SK-N-SH (cell line): Measurements from ENCODE around the gene REEP1. TPM values are rescaled to one million over a fixed set of nuclear protein-coding genes. Genes with fewer than 3 reads are reported as not detected.

ENCODE experiments used
- CTCF ChIA-PET: fragments of 300-600, 350-600 bp; formaldehyde crosslinking; extraction: SDS; loops from one replicate; lab custom pipeline; 2021; lab: Yijun Ruan, JAX
- POLR2A ChIA-PET: fragments of 350-600 bp; sonication (Branson Sonifier 250); formaldehyde crosslinking; extraction: SDS; loops from one replicate; lab custom pipeline; 2020; ENCODE audit warnings: antibody characterized with exemption, inconsistent platforms; lab: Yijun Ruan, JAX
- DNase-seq: peaks from one replicate; pipeline ENCODE4 v3.0.0; 2012
- H2AFZ ChIP-seq: fragments of 200-600 bp; sonication (generic); 2 replicates; pipeline ENCODE4 v1.8.1; 2016; ENCODE audit warnings: antibody characterized with exemption, mild to moderate bottlenecking, low read depth
- H3F3A ChIP-seq: fragments of 200-600 bp; sonication (generic); replicated peaks from 2 replicates; pipeline ENCODE3; 2016; ENCODE audit warnings: antibody characterized with exemption, mild to moderate bottlenecking; ENCODE audit not compliant: insufficient read depth
- H3K27ac ChIP-seq, 2 experiments: fragments of 200-500 bp in 1 of 2; fragments of 200-600 bp in 1 of 2; sonication (Bioruptor generic) in 1 of 2; sonication (generic), shearing (Covaris generic) in 1 of 2; 2 replicates each; pipeline versions ENCODE4 v1.5.1 to v1.6.1; 2014 to 2016; ENCODE audit warnings: low read depth in 2 of 2, inconsistent platforms in 1 of 2, low read length in 1 of 2, mild to moderate bottlenecking in 1 of 2, mixed read lengths in 1 of 2
- H3K27me3 ChIP-seq: fragments of 200-600 bp; sonication (generic), shearing (Covaris generic); 2 replicates; pipeline ENCODE4 v1.6.1; 2016; ENCODE audit warnings: mixed run types; ENCODE audit not compliant: insufficient read depth
- H3K36me3 ChIP-seq, 2 experiments: fragments of 200-500 bp in 1 of 2; fragments of 200-600 bp in 1 of 2; sonication (Bioruptor generic) in 1 of 2; sonication (generic) in 1 of 2; replicated peaks in 1 of 2; 2 replicates each; pipeline versions ENCODE3 to v1.5.1; 2014 to 2016; ENCODE audit warnings: low read length in 1 of 2, mild to moderate bottlenecking in 1 of 2; ENCODE audit not compliant: insufficient read depth in 2 of 2, control insufficient read depth in 1 of 2
- H3K4me1 ChIP-seq, 2 experiments: fragments of 200-500 bp in 1 of 2; fragments of 200-600 bp in 1 of 2; sonication (Bioruptor generic) in 1 of 2; sonication (generic), shearing (Covaris generic) in 1 of 2; 2 replicates each; pipeline versions ENCODE4 v1.5.1 to v1.6.1; 2014 to 2016; ENCODE audit warnings: low read depth in 1 of 2, low read length in 1 of 2, mixed run types in 1 of 2; ENCODE audit not compliant: insufficient read depth in 2 of 2, control insufficient read depth in 1 of 2
- H3K4me2 ChIP-seq: fragments of 200-600 bp; sonication (generic), shearing (Covaris generic); 2 replicates; pipeline ENCODE4 v1.6.1; 2017; ENCODE audit warnings: mixed run types
- H3K4me3 ChIP-seq, 2 experiments: fragments of 200-500 bp in 1 of 2; fragments of 200-600 bp in 1 of 2; sonication (Bioruptor generic) in 1 of 2; sonication (generic), shearing (Covaris generic) in 1 of 2; 2 replicates each; pipeline versions ENCODE4 v1.5.1 to v1.8.1; 2014 to 2016; ENCODE audit warnings: low read depth in 2 of 2, inconsistent platforms in 1 of 2, low read length in 1 of 2, mild to moderate bottlenecking in 1 of 2, mixed read lengths in 1 of 2, moderate library complexity in 1 of 2
- H3K79me2 ChIP-seq: fragments of 200-600 bp; sonication (generic); 2 replicates; pipeline ENCODE4 v1.8.1; 2017; ENCODE audit warnings: mild to moderate bottlenecking; ENCODE audit not compliant: insufficient read depth
- H3K9ac ChIP-seq: fragments of 200-600 bp; sonication (generic); 2 replicates; pipeline ENCODE4 v1.6.1; 2017; ENCODE audit warnings: mixed run types
- H3K9me2 ChIP-seq: fragments of 200-600 bp; sonication (generic); 2 replicates; pipeline ENCODE4 v1.6.1; 2017; ENCODE audit warnings: mixed run types
- H3K9me3 ChIP-seq: fragments of 200-600 bp; sonication (generic); 2 replicates; pipeline ENCODE4 v1.6.1; 2017; ENCODE audit warnings: mixed run types, mild to moderate bottlenecking, moderate library complexity
- H4K20me1 ChIP-seq: fragments of 200-600 bp; sonication (generic); 2 replicates; pipeline ENCODE4 v1.6.1; 2017; ENCODE audit warnings: mild to moderate bottlenecking, mixed run types; ENCODE audit not compliant: insufficient read depth
- EP300 ChIP-seq, 2 experiments: IDR thresholded peaks; 2 replicates each; pipeline versions ENCODE4 v1.4.0 to v1.6.1; 2012; ENCODE audit warnings: borderline replicate concordance in 1 of 2, low read depth in 1 of 2, low read length in 1 of 2
- EZH2phosphoT487 ChIP-seq: fragments of 200-600 bp; sonication (generic); IDR thresholded peaks from 2 replicates; pipeline ENCODE4 v1.6.1; 2017; ENCODE audit warnings: low read depth, mixed run types, mild to moderate bottlenecking, antibody characterized with exemption, moderate library complexity, borderline replicate concordance
- FOXM1 ChIP-seq: IDR thresholded peaks from 2 replicates; pipeline ENCODE4 v1.4.0; 2012; ENCODE audit warnings: low read depth, mild to moderate bottlenecking
- GABPA ChIP-seq: IDR thresholded peaks from 2 replicates; pipeline ENCODE4 v1.4.0; 2012; ENCODE audit warnings: low read depth, mild to moderate bottlenecking
- GATA2 ChIP-seq: sonication (generic); formaldehyde crosslinking; IDR thresholded peaks from 2 replicates; pipeline ENCODE4 v1.5.0; 2020; ENCODE audit warnings: mild to moderate bottlenecking, missing genetic modification reagents
- RAD21 ChIP-seq: IDR thresholded peaks from 2 replicates; pipeline ENCODE4 v1.6.1; 2012; ENCODE audit warnings: mild to moderate bottlenecking, low read length
- RFX5 ChIP-seq: IDR thresholded peaks from 2 replicates; pipeline ENCODE4 v1.6.1; 2012; ENCODE audit warnings: mild to moderate bottlenecking, improper control_type of control experiment, low read length
- RXRA ChIP-seq: IDR thresholded peaks from 2 replicates; pipeline ENCODE4 v1.4.0; 2012; ENCODE audit warnings: low read depth, mild to moderate bottlenecking, borderline replicate concordance
- SIN3A ChIP-seq: IDR thresholded peaks from 2 replicates; pipeline ENCODE4 v1.6.1; 2012; ENCODE audit warnings: low read depth, mild to moderate bottlenecking, low read length, moderate library complexity, borderline replicate concordance
- SMC3 ChIP-seq: IDR thresholded peaks from 2 replicates; pipeline ENCODE4 v1.6.1; 2012; ENCODE audit warnings: low read depth, low read length, improper control_type of control experiment
- TEAD4 ChIP-seq: IDR thresholded peaks from 2 replicates; pipeline ENCODE4 v1.4.0; 2012; ENCODE audit warnings: mild to moderate bottlenecking, borderline replicate concordance; ENCODE audit not compliant: insufficient read depth
- YY1 ChIP-seq: IDR thresholded peaks from 2 replicates; pipeline ENCODE4 v1.4.0; 2012; ENCODE audit warnings: low read depth, mild to moderate bottlenecking
- WGBS: methylation state at CpG from one replicate; pipeline ENCODE4 v1.1.6; 2017; ENCODE audit warnings: low lambda C conversion rate; 5-methylcytosine and 5-hydroxymethylcytosine counted together
- polyA plus RNA-seq, 3 experiments: library from polyadenylated mRNA; depleted of rRNA; stranded (reverse); fragments of >200 nt; gene quantifications; 2 replicates each; pipeline ENCODE4 v1.2.3, GENCODE V29; 2012
- TF ChIP-seq, protein P1 (sequence below): fragments of 150-350 bp; IDR thresholded peaks from 2 replicates; pipeline ENCODE4 v1.6.1; 2016; ENCODE audit warnings: mild to moderate bottlenecking, low read depth, low read length
- TF ChIP-seq, protein P2 (sequence below): fragments of 150-350 bp; IDR thresholded peaks from 2 replicates; pipeline ENCODE4 v1.6.1; 2017; ENCODE audit warnings: antibody characterized with exemption, low read length, low read depth, borderline replicate concordance
- TF ChIP-seq, protein P3 (sequence below): IDR thresholded peaks from 2 replicates; pipeline ENCODE4 v1.4.0; 2012; ENCODE audit warnings: low read depth, borderline replicate concordance
- TF ChIP-seq, protein P4 (sequence below): IDR thresholded peaks from 2 replicates; pipeline ENCODE4 v1.4.0; 2012; ENCODE audit warnings: low read depth
- TF ChIP-seq, protein P5 (sequence below): IDR thresholded peaks from 2 replicates; pipeline ENCODE4 v1.6.1; 2012; ENCODE audit warnings: mild to moderate bottlenecking, low read depth, low read length, moderate library complexity

REEP1 gene
- polyA plus RNA-seq, 1 of the 3 experiments (the other 2 are of a cell fraction): 0.13 TPM

DNA sequence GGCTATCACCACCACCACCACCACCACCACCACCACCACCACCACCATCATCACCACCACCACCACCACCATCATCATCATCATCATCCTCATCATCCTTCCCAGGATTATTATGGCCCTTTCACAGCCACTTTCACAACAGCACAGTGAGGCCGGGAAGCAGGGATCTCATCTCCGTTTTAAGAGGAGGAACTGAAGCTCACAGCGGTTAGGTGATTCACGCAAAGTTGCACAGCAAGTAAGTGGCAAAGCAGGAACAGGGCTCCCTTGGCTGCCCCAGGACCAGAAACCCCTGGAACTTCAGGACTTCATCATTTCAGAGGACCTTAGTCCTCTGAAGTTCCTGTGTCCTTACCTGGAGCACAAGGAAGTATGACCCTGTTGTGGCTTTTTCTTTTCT, 111.4 kb downstream of the REEP1 start:
- no peak overlapping the region for H3K27ac ChIP-seq
- H3K9ac ChIP-seq: no peak overlapping the region
- ChIA-PET CTCF (interaction anchor here (6.4 kb wide), 1 partner anchor 143 kb away, joined by 150 read pairs; no protein-coding TSS in a partner anchor), POLR2A (no interaction called here)
- no peaks in the 10 kb centered on the region for H3K36me3 ChIP-seq
- DNase-seq: no peak
- H3K27me3 ChIP-seq: no peaks in the 10 kb centered on the region
- TF ChIP-seq TEAD4 (no peak), RAD21 (no peak), SMC3 (no peak), FOXM1 (no peak), YY1 (no peak), EZH2phosphoT487 (no peak), GABPA (no peak)
- TF ChIP-seq, protein P1, sequence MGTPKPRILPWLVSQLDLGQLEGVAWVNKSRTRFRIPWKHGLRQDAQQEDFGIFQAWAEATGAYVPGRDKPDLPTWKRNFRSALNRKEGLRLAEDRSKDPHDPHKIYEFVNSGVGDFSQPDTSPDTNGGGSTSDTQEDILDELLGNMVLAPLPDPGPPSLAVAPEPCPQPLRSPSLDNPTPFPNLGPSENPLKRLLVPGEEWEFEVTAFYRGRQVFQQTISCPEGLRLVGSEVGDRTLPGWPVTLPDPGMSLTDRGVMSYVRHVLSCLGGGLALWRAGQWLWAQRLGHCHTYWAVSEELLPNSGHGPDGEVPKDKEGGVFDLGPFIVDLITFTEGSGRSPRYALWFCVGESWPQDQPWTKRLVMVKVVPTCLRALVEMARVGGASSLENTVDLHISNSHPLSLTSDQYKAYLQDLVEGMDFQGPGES: no peak
- TF ChIP-seq, protein P2, sequence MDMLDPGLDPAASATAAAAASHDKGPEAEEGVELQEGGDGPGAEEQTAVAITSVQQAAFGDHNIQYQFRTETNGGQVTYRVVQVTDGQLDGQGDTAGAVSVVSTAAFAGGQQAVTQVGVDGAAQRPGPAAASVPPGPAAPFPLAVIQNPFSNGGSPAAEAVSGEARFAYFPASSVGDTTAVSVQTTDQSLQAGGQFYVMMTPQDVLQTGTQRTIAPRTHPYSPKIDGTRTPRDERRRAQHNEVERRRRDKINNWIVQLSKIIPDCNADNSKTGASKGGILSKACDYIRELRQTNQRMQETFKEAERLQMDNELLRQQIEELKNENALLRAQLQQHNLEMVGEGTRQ: no peak
- no peaks in the 10 kb centered on the region for H3K9me3 ChIP-seq
- H3K4me2 ChIP-seq: no peak overlapping the region
- H3K79me2 ChIP-seq: no peaks in the 10 kb centered on the region
- H3F3A ChIP-seq: no peaks in the 10 kb centered on the region
- WGBS: 85% methylated on average over 4 of the region's 4 CpGs
- H2AFZ ChIP-seq: no peak overlapping the region
- H3K9me2 ChIP-seq: no peaks in the 10 kb centered on the region
- no peaks in the 10 kb centered on the region for H4K20me1 ChIP-seq
- H3K4me3 ChIP-seq: no peak overlapping the region
- H3K4me1 ChIP-seq: peaks cover 6 to 27% of the 10 kb centered on the region in 2 experiments; a peak in 2 of 4 replicates

DNA sequence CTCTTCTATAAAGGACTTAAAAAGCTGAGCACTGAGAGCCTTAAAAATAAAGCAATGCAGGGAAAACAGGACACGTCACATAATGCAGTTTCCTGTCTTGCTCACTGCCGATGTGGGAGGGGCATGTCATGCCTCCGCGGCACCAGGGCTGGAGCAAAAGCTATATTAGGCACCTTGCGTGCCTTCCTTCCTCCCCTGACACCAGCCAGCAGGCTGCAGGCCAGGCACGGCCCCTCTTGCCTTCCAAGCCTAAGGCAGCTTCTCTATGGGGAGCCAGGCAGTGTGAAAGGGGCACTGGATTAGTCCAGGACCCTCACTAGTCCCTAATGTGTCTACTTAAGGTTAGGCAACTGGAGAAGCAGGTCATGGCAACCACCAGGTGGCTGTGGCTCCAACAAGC, 111.8 kb downstream of the REEP1 start:
- Histone ChIP-seq H3K4me1 (peaks cover 6 to 27% of the 10 kb centered on the region in 2 experiments; a peak in 2 of 4 replicates), H3K27ac (no peak overlapping the region), H4K20me1 (no peaks in the 10 kb centered on the region), H3K4me3 (no peak overlapping the region), H3K36me3 (no peaks in the 10 kb centered on the region), H3K4me2 (no peak overlapping the region), H3K9me2 (no peaks in the 10 kb centered on the region), H3F3A (no peaks in the 10 kb centered on the region), H3K9ac (no peak overlapping the region), H3K27me3 (no peaks in the 10 kb centered on the region), H2AFZ (no peak overlapping the region), H3K9me3 (no peaks in the 10 kb centered on the region), H3K79me2 (no peaks in the 10 kb centered on the region)
- TF ChIP-seq EP300 (IDR thresholded peaks at IDR 0.05; ENCODE audit: borderline replicate concordance in 1 of 2, low read depth in 1 of 2, low read length in 1 of 2): no peak
- TF ChIP-seq, protein P3, sequence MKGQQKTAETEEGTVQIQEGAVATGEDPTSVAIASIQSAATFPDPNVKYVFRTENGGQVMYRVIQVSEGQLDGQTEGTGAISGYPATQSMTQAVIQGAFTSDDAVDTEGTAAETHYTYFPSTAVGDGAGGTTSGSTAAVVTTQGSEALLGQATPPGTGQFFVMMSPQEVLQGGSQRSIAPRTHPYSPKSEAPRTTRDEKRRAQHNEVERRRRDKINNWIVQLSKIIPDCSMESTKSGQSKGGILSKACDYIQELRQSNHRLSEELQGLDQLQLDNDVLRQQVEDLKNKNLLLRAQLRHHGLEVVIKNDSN: no peak
- no peak for TF ChIP-seq TEAD4
- TF ChIP-seq, protein P4, sequence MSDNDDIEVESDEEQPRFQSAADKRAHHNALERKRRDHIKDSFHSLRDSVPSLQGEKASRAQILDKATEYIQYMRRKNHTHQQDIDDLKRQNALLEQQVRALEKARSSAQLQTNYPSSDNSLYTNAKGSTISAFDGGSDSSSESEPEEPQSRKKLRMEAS: no peak
- no peak for TF ChIP-seq GATA2 (CRISPR knock-in tag)
- TF ChIP-seq, protein P5, sequence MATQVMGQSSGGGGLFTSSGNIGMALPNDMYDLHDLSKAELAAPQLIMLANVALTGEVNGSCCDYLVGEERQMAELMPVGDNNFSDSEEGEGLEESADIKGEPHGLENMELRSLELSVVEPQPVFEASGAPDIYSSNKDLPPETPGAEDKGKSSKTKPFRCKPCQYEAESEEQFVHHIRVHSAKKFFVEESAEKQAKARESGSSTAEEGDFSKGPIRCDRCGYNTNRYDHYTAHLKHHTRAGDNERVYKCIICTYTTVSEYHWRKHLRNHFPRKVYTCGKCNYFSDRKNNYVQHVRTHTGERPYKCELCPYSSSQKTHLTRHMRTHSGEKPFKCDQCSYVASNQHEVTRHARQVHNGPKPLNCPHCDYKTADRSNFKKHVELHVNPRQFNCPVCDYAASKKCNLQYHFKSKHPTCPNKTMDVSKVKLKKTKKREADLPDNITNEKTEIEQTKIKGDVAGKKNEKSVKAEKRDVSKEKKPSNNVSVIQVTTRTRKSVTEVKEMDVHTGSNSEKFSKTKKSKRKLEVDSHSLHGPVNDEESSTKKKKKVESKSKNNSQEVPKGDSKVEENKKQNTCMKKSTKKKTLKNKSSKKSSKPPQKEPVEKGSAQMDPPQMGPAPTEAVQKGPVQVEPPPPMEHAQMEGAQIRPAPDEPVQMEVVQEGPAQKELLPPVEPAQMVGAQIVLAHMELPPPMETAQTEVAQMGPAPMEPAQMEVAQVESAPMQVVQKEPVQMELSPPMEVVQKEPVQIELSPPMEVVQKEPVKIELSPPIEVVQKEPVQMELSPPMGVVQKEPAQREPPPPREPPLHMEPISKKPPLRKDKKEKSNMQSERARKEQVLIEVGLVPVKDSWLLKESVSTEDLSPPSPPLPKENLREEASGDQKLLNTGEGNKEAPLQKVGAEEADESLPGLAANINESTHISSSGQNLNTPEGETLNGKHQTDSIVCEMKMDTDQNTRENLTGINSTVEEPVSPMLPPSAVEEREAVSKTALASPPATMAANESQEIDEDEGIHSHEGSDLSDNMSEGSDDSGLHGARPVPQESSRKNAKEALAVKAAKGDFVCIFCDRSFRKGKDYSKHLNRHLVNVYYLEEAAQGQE: no peak
- TF ChIP-seq, protein P2: no peak
- no peak for TF ChIP-seq RXRA
- no peak for TF ChIP-seq RAD21
- TF ChIP-seq YY1: no peak
- no peak for TF ChIP-seq RFX5
- no peak for TF ChIP-seq GABPA
- TF ChIP-seq SIN3A: no peak
- POLR2A ChIA-PET: no interaction called here
- DNase-seq: no peak
- CTCF ChIA-PET: interaction anchor here (6.4 kb wide), 1 partner anchor 144 kb away, joined by 150 read pairs; no protein-coding TSS in a partner anchor
- WGBS: 87% methylated on average over 5 of the region's 6 CpGs
